Neuronal stem cell (in vitro differentiated cells): ENCODE results near the gene BAX.

ENCODE experiments used
- DNase-seq: peaks from one replicate; pipeline ENCODE4 v3.0.0-alpha.2; 2013; ENCODE audit warnings: low spot score
- H2AFZ ChIP-seq: one replicate; pipeline ENCODE4 v1.6.1; 2013; ENCODE audit warnings: mild to moderate bottlenecking, low read length, inconsistent platforms
- H2AK5ac ChIP-seq: 2 replicates; pipeline ENCODE4 v1.6.1; 2013; ENCODE audit warnings: low read depth, mild to moderate bottlenecking, inconsistent platforms, low read length, moderate library complexity, mixed read lengths
- H2BK120ac ChIP-seq: 2 replicates; pipeline ENCODE4 v1.6.1; 2013; ENCODE audit warnings: low read depth, mild to moderate bottlenecking, inconsistent platforms, low read length, moderate library complexity, mixed read lengths
- H2BK12ac ChIP-seq: one replicate; pipeline ENCODE4 v1.6.1; 2013; ENCODE audit warnings: low read length, inconsistent platforms
- H2BK15ac ChIP-seq: 2 replicates; pipeline ENCODE4 v1.6.1; 2013; ENCODE audit warnings: mild to moderate bottlenecking, low read length, inconsistent platforms, mixed read lengths
- H2BK5ac ChIP-seq: one replicate; pipeline ENCODE4 v1.6.1; 2013; ENCODE audit warnings: inconsistent platforms, mild to moderate bottlenecking, low read length, moderate library complexity
- H3K14ac ChIP-seq: one replicate; pipeline ENCODE4 v1.6.1; 2013; ENCODE audit warnings: low read length, inconsistent platforms
- H3K18ac ChIP-seq: 2 replicates; pipeline ENCODE4 v1.6.1; 2013; ENCODE audit warnings: low read length, inconsistent platforms
- H3K23ac ChIP-seq: 2 replicates; pipeline ENCODE4 v1.6.1; 2013; ENCODE audit warnings: low read depth, mild to moderate bottlenecking, mixed read lengths, low read length, inconsistent platforms; ENCODE audit not compliant: poor library complexity
- H3K27ac ChIP-seq: replicated peaks from 3 replicates; pipeline ENCODE4 v1.5.1; 2013; ENCODE audit warnings: low read length, inconsistent platforms
- H3K27me3 ChIP-seq, 3 experiments: 2 replicates each; pipeline ENCODE4 v1.6.1; 2013; ENCODE audit warnings: low read length in 3 of 3, mild to moderate bottlenecking in 2 of 3, inconsistent platforms in 1 of 3, low read depth in 1 of 3, mixed read lengths in 1 of 3, moderate library complexity in 1 of 3; ENCODE audit not compliant: control insufficient read depth in 3 of 3, insufficient read depth in 3 of 3
- H3K36me3 ChIP-seq, 2 donors: replicated peaks in 1 of 2; 2 replicates each; pipeline ENCODE4 v1.6.1; 2013; ENCODE audit warnings: low read length in 2 of 2; ENCODE audit not compliant: control insufficient read depth in 2 of 2, insufficient read depth in 2 of 2
- H3K4ac ChIP-seq: 2 replicates; pipeline ENCODE4 v1.6.1; 2013; ENCODE audit warnings: inconsistent platforms, mild to moderate bottlenecking, low read length, moderate library complexity
- H3K4me1 ChIP-seq, 2 donors: 1 replicate in 1 of 2; 2 replicates in 1 of 2; pipeline ENCODE4 v1.6.1; 2013; ENCODE audit warnings: low read length in 2 of 2, low read depth in 1 of 2; ENCODE audit not compliant: control insufficient read depth in 2 of 2, insufficient read depth in 1 of 2
- H3K4me2 ChIP-seq: one replicate; pipeline ENCODE4 v1.6.1; 2013; ENCODE audit warnings: mild to moderate bottlenecking, low read length, inconsistent platforms; ENCODE audit not compliant: insufficient read depth, poor library complexity, severe bottlenecking
- H3K4me3 ChIP-seq, 2 donors: 2 replicates each; pipeline ENCODE4 v1.5.1; 2013; ENCODE audit warnings: low read length in 2 of 2, mild to moderate bottlenecking in 2 of 2, inconsistent platforms in 1 of 2, moderate library complexity in 1 of 2
- H3K79me1 ChIP-seq: one replicate; pipeline ENCODE4 v1.6.1; 2013; ENCODE audit warnings: low read depth, mild to moderate bottlenecking, inconsistent platforms, low read length, moderate library complexity
- H3K9ac ChIP-seq: one replicate; pipeline ENCODE4 v1.6.1; 2013; ENCODE audit warnings: mild to moderate bottlenecking, low read depth, low read length, inconsistent platforms; ENCODE audit not compliant: poor library complexity
- H3K9me3 ChIP-seq, 2 donors: replicated peaks in 1 of 2; 2 replicates each; pipeline versions ENCODE3 to v1.6.1; 2013; ENCODE audit warnings: low read length in 2 of 2, mild to moderate bottlenecking in 2 of 2, inconsistent platforms in 1 of 2, low read depth in 1 of 2, mixed read lengths in 1 of 2, moderate library complexity in 1 of 2; ENCODE audit not compliant: control insufficient read depth in 2 of 2, insufficient read depth in 1 of 2
- H4K8ac ChIP-seq: one replicate; pipeline ENCODE4 v1.6.1; 2013; ENCODE audit warnings: low read depth, mild to moderate bottlenecking, inconsistent platforms, low read length, moderate library complexity
- H4K91ac ChIP-seq: one replicate; pipeline ENCODE4 v1.6.1; 2013; ENCODE audit warnings: low read length, low read depth, mild to moderate bottlenecking, inconsistent platforms; ENCODE audit not compliant: poor library complexity
- WGBS, 2 donors: extraction: QIAGEN DNeasy Blood & Tissue Kit; methylation state at CpG; one replicate each; pipeline ENCODE4 v1.1.7; 2013; ENCODE audit warnings: missing lambda C conversion rate in 2 of 2, mixed read lengths in 1 of 2; ENCODE audit not compliant: insufficient read length in 2 of 2, insufficient replicate concordance in 1 of 2; ENCODE audit errors: extremely low coverage in 2 of 2; 5-methylcytosine and 5-hydroxymethylcytosine counted together

Gene BAX

DNA sequence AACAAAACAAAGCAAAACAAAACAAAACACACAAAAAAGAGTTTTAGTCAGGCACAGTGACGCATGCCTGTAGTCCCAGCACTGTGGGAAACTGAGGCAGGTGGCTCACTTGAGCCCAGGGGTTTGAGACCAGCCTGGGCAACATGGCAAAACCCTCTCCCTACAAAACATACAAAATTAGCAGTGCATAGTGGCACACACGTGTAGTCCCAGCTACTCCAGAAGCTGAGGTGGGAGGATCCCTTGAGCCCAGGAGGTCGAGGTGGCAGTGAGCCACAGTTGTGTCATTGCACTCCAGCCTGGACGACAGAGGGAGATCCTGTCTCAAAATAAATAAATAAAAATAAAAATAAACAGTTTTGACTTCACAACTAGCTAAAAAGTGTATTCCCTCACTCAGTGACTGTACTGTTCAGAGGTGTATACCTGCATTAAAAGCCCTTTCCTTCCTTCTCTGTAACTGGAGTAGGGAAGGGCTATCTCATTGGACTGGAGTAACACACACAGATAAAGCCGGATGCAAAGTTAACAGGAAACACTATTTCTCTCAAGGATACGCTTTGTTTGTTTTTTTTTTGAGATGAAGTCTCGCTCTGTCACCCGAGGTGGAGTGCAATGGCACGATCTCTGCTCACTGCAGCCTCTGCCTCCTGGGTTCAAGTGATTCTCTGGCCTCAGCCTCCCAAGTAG, 3.7 kb upstream of the BAX start:
- Histone ChIP-seq H4K8ac (no peak overlapping the region), H3K9me3 (peaks cover 0 to 5% of the 10 kb centered on the region in 2 donors), H2BK120ac (no peak overlapping the region), H2BK15ac (no peak overlapping the region), H3K14ac (no peak overlapping the region), H3K4me1 (peaks cover 6% of the 10 kb centered on the region in 2 donors), H3K18ac (no peak overlapping the region), H2BK12ac (no peak overlapping the region), H3K23ac (no peak overlapping the region), H3K4me2 (no peak overlapping the region), H2AK5ac (no peak overlapping the region), H3K36me3 (peaks cover 0 to 5% of the 10 kb centered on the region in 2 donors), H3K4me3 (no peak overlapping the region), H3K4ac (no peak overlapping the region), H3K27me3 (no peaks in the 10 kb centered on the region), H4K91ac (no peak overlapping the region), H2BK5ac (no peak overlapping the region), H3K9ac (no peak overlapping the region), H2AFZ (no peak overlapping the region), H3K79me1 (peaks cover 6% of the 10 kb centered on the region), H3K27ac (no peak overlapping the region)
- no CpG with 5 or more reads among the region's 9 CpGs for WGBS, 2 donors
- DNase-seq = no peak

DNA sequence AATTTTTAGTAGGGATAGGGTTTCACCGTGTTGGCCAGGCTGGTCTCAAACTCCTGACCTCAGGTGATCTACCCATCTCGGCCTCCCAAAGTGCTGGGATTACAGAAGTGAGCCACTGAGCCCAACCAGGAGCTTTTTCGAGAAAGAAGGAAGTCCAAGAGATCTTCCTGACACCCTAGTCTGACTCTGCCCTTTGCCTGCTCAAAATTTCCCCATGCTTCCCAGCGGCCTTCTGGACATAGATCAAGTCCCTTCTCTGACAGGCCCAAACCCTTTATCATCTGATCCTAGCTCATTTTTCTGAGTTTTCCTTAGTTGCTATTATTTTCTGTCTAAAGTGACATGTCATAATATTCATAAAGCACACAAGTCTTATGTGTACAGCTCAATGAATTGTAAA, 1.5 kb upstream of the BAX start:
- peaks cover 5 to 24% of the 10 kb centered on the region in 2 donors for H3K36me3 ChIP-seq
- no peak overlapping the region for H2BK15ac ChIP-seq
- H2AK5ac ChIP-seq = no peak overlapping the region
- no peak overlapping the region for H3K18ac ChIP-seq
- no peak overlapping the region for H2BK5ac ChIP-seq
- no peak overlapping the region for H3K4me3 ChIP-seq
- DNase-seq = no peak
- peaks cover 6 to 7% of the 10 kb centered on the region in 2 donors for H3K4me1 ChIP-seq
- H2BK12ac ChIP-seq = no peak overlapping the region
- peaks cover 8% of the 10 kb centered on the region for H3K79me1 ChIP-seq
- H3K27ac ChIP-seq = no peak overlapping the region
- no peak overlapping the region for H2BK120ac ChIP-seq
- no peak overlapping the region for H3K4ac ChIP-seq
- H3K4me2 ChIP-seq = no peak overlapping the region
- H3K23ac ChIP-seq = no peak overlapping the region
- H4K8ac ChIP-seq = no peak overlapping the region
- H2AFZ ChIP-seq = no peak overlapping the region
- no peaks in the 10 kb centered on the region for H3K9me3 ChIP-seq
- H3K14ac ChIP-seq = no peak overlapping the region
- no CpG with 5 or more reads among the region's 4 CpGs for WGBS, 2 donors
- no peak overlapping the region for H3K9ac ChIP-seq
- no peak overlapping the region for H4K91ac ChIP-seq
- H3K27me3 ChIP-seq = no peaks in the 10 kb centered on the region

DNA sequence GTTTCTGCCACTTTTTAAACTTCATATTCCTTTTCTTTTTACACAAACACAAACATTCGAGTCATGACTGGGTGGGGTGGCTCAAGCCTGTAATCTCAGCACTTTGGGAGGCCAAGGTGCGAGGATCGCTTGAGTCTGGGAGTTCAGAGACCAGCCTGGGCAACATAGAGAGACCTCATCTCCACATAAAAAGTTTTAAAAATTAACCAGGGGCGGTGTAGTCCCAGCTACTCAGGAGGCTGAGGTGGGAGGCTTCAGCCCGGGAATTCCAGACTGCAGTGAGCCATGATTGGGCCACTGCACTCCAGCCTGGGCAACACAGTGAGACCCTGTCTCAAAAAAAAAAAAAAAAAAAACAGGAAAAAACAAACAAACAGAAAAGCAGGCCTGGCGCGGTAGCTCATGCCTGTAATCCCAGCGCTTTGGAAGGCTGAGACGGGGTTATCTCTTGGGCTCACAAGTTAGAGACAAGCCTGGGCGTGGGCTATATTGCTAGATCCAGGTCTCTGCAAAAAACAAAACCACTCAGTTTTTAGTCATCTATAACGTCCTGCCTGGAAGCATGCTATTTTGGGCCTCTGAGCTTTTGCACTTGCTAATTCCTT, 583 bp upstream of the BAX start:
- Histone ChIP-seq H2AK5ac (no peak overlapping the region), H2BK120ac (no peak overlapping the region), H2AFZ (peak overlapping the region; percentile 99), H3K27ac (peak overlapping the region; percentile 44), H3K4ac (no peak overlapping the region), H3K4me3 (peak overlapping the region; percentile 57 to 66), H4K91ac (no peak overlapping the region), H4K8ac (no peak overlapping the region), H3K9me3 (no peaks in the 10 kb centered on the region), H2BK12ac (no peak overlapping the region), H3K27me3 (no peaks in the 10 kb centered on the region), H3K36me3 (peaks cover 7 to 32% of the 10 kb centered on the region in 2 donors), H3K9ac (no peak overlapping the region), H3K18ac (peak overlapping the region; percentile 9), H2BK15ac (no peak overlapping the region), H3K14ac (no peak overlapping the region), H3K4me1 (peaks cover 6 to 7% of the 10 kb centered on the region in 2 donors), H3K4me2 (peak overlapping the region; percentile 65), H3K23ac (peak overlapping the region; percentile 99), H2BK5ac (no peak overlapping the region), H3K79me1 (peaks cover 8% of the 10 kb centered on the region)
- WGBS, 2 donors = no CpG with 5 or more reads among the region's 11 CpGs
- DNase-seq = no peak

DNA sequence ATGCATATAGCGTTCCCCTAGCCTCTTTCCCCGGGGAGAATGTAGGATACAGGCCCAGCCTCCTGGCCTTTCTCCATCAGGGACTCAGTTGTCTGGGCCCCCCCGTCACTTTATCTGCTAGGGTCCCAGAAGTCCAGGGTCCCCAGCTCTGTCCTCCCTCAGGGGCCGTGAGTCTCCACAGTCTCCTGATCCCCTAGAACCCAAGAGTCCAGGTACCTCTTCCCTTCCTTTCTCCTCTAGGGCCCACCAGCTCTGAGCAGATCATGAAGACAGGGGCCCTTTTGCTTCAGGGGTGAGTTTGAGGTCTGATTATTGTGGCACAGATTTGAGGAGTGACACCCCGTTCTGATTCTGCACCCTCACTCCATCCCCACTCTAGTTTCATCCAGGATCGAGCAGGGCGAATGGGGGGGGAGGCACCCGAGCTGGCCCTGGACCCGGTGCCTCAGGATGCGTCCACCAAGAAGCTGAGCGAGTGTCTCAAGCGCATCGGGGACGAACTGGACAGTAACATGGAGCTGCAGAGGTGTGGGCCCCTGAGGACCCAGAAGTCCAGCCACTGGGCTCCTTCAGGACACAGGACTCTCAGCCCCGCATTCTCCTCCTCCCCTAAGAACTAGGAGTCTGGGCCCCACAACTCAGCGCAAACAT, 758 bp downstream of the BAX start:
- Histone ChIP-seq H3K23ac (peak overlapping the region; percentile 99), H3K9ac (peak overlapping the region; percentile 94), H2AFZ (peak overlapping the region; percentile 99), H3K9me3 (no peaks in the 10 kb centered on the region), H3K18ac (peak overlapping the region; percentile 96), H4K8ac (peak overlapping the region; percentile 57), H2BK15ac (no peak overlapping the region), H3K4ac (no peak overlapping the region), H3K79me1 (peaks cover 8% of the 10 kb centered on the region), H3K27me3 (no peaks in the 10 kb centered on the region), H3K27ac (peak overlapping the region; percentile 67), H3K14ac (no peak overlapping the region), H4K91ac (no peak overlapping the region), H3K4me2 (peak overlapping the region; percentile 90), H3K4me3 (peak overlapping the region; percentile 66 to 89), H2AK5ac (peak overlapping the region; percentile 71), H2BK120ac (no peak overlapping the region), H3K36me3 (peaks cover 7 to 35% of the 10 kb centered on the region in 2 donors), H3K4me1 (peaks cover 6 to 7% of the 10 kb centered on the region in 2 donors), H2BK12ac (no peak overlapping the region), H2BK5ac (peak overlapping the region; percentile 83)
- DNase-seq = no peak
- no CpG with 5 or more reads among the region's 16 CpGs for WGBS, 2 donors
